NCI-H526 (cell line): ENCODE data around the gene TPRA1.

Source experiments
- DNase-seq, 2 experiments: peaks; one replicate each; lab custom pipeline; 2025; lab: John Stamatoyannopoulos, UW

Gene TPRA1

DNA sequence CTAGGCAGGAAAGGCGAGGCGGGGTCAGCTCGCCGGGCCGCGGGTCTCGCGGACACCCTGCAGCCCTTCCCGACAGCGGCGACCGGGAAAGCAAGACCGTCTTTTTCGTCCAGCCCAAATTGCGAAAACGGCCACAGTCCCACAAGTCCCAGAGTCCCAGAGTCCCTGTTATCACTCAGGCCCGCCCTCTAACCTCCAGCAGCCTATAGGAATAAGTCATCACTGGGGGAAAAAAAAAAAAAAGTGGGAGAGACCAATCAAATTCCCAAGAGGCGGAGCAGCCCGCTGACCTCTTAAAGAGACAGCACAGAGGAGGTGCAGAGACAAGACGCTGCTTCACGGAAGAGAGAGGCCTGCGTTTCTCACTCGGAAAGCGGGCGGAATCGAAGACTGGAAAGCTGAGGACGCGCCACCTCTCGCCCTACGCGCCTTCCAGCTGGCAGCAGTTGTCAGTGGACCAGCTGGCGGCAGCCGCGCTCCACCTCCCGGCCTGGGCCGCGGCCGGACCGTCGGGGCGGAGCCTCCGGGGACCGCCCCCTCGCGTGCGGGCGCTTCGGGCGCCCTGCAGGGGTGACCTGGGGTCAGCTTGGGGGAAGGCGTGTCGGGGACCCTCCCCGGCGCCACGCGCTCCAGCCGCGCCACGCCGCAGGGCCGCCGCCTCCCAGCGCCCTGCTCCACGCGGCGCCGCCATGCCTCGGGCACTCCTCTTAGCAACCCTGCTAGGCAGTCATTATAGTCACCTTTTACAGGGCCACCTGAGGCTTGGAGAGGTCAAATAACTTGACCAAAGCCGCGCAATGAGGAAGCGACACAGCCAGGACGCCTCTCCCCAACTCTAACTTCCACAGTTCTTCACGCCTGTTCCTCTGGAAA is at the start of gene TPRA1:
TSS of gene TPRA1 (minus strand) at position 141 of the 873 bp plus-strand sequence. CDS start 10,587 bp downstream, outside the sequence.
- peak; percentile 100 for DNase-seq

DNA sequence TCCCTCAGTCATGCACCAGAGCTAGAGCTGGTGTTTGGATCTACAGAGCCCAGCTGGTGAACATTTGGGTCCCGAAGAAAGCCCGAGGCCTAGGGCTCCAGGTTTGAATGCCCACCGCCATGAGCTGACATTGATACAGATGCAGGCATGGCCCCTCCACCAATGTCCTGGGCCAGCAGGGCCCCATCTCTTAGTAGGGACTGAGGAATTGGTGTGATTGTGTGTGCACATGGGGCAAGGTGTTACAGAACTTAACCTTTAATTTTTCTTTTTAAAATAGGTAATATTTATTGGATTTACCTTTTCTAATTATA is 49.5 kb upstream of the TPRA1 start:
- DNase-seq = no peak

DNA sequence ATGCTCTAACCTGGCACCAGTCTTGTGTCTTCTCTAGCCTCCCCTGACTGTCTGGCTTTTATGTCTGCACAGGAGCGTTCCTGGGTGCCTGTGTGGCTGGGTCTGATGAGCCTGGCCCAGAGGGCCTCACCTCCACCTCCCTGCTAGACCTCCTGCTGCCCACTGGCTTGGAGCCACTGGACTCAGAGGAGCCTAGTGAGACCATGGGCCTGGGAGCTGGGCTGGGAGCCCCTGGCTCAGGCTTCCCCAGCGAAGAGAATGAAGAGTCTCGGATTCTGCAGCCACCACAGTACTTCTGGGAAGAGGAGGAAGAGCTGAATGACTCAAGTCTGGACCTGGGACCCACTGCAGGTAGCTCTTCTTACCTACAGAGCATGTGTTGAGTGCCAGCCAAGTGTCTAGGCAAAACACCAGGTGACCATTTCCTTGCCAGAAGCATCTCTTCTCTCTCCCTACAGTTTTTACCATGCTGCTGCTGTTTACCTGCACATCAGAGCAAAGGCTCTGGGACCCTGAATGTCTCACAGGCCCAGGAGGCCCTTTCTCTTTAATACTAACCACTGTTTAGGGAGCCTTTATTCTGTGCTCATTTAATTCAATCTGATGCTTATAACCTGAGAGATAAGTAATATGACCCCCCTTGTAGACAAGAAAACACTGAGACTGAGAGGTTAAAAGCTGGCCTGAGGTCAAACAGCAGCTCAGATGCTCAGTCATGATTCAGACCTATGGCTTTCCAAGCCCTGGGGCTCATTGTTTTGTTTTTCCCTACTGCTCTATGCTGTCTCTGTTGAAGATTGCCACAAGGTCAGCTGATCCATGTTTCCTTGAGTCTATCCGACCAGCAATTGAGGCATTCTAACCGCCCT is 48.9 kb upstream of the TPRA1 start:
- no peak for DNase-seq

DNA sequence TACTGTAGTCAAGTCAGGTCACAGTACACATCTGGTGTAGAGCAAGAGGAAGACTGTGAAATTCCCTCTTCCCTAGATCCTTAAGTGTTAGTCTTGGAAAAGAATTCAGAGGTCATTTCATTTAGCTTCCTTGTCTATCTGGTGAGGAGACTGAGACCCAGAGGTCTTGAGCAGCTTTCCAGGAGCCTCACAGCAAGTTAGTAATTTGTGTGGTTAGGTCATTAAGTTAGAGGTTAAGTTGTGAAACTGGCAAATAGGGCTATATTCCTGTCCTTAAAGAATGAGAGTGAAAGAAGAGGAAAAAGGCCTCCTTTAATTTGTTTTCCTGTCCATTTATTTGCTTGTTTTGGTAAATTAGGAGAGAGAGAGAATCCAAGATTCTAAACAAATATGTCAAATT is 47.4 kb upstream of the TPRA1 start:
- no peak for DNase-seq

DNA sequence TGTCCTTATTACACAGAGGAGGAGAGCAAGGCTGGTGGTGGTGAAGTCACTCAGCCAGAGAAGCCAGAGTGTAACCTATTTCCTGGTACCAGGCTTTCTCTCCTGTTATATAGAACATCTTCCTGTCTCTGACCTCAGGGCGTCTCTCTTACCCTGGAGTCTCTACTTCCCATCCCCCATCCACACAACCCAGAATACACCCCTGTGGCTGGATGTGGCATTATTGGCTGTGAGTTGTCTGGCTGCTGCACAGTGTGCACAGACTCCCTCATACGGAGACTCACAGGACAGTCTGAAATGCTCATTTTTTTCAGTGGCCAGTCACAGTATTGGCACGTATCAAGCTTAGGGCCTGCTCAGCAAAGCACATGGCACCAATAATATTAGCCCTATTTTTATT is 47.0 kb upstream of the TPRA1 start:
- DNase-seq = peak in 1 of 2 experiments; percentile 18

DNA sequence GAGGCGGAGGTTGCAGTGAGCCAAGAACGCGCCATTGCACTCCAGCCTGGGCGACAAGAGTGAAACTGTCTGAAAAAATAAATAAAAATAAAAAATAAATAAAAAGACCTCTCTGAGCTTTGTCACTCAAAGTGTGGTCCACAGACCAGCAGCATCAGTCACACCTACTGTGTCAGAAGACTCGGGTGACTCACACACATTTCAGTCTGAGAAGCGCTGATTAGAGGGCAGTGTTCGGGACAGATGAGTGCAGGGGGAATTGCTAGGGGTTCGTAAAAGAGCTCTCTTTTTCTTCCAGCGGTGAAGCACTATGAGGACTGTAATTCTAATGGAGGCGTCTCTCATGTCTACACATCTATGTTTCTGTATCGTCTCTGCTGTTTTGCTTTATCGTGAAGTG is 44.1 kb upstream of the TPRA1 start:
- DNase-seq = no peak

DNA sequence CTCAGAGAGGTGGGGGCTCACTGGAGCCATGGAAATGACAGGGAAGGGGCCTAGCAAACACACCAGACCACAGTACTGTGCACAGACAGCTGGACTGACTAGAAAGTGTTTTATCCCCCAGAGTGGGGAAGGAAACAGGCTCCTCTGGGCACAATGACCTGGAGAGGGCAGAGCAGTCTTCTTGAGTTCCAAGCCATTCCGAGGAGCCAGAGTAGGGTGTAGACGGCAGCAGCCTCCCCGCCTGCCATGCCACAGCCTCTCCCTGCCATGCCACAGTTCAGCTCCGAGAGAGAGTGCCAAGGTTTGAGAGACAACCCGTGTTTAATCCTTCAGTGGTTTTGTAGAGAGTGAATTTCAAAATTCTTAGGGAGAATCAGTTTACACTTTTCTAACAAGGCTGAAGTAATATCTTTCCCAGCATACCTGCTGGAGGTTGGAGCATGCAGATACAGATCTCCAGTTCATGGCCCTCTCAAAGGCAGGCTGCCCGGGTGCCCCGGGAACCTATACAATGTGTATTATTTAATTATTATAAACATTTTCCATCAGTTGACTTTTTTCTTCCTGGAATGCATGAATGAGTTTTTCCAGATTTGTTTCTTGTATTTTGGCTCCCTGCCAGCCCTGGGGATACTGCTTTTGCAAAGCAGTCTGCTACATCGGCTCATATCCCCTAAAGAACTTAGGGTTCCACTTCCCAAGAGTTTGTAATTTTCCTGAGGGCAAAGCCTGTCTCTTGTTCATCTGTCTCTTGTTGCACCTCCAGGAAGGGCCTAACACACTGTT is 41.7 kb upstream of the TPRA1 start:
- no peak for DNase-seq

DNA sequence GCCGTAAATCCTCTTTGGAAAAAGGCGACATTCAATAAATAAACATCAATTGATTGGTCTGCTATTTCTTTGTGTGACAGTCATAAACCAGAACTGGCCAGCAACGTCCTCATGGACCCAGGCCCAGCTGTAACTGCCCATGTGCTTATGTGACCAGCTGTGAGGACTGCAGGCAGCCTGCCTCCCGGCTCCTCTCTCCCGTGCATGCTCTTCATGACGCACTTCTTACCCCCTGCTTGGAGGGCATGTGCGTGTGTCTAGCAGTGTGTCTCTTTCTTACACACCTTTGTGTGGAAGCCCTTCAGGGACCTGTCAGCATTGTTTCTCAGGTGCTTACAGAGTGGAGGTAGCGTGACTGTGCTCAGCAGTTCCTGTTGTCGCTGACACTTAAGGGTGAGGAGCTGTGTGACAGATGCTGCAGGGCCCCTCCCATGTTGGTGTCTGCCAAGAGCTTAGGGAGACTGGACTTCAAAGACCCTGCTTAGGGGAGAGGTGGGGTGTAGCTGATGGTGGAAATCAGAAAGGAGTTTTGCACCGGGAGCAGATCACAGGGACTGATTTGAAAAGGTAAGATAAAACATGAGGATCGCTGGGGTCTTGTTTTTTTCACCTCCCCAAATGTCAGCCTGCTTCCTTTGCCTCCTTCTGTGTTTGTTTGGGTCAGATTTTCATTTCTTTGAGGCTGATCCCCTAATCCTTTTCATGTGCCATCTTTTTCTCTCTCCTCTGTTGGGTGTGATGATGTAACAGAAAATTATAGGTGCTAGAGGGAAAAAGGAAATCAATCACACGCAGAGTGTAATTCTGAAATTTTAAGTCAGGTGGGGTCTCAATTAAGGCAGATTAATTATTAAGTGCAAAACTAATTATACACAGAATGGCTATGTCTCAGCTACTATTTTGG is 40.5 kb upstream of the TPRA1 start:
- no peak for DNase-seq

DNA sequence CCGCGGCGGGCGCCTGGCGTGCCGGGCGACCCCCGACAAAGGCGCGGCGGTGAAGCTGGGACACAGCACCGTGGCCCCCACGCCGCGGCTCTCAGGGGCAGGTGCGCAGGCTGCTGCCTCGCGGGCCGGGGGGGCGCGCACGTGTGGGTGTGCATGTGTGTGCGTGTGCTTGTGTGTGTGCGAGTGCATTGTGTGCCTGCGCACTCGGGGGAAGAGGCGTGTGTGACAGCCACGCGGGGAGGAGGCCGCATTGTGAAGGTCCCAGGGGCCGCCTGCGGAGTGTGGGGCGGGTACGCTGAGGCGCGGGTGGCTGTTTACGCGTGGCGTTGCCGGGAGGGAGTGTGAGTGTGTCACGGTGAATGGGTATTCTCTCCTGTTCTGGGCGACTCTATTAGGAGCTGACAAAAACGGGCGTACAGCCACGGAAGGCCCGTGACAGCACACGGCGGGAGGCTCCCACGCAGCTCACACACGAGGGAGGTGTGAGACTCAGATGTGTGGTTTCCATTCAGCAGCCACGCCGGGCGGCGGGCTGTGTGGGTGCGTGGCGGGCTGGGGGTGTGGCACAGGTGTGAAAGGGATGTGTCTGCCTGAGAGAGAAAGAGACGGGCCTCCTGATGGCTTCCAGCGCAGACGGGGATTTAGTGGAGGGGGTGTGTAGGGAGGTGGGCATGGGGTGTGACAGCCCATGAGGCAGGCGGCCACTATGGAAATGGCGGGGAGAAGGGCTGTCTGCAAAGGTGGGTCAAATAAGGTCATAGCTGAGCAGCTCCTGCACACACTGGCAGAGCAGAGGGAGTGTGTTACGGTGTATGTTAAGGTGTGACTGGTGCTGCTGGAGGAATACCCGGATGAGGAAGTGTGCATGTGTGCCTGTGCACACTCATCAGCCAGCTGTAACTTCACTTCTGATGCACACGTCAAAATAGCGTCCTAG is 39.2 kb upstream of the TPRA1 start:
- DNase-seq = peak; percentile 55 to 65

DNA sequence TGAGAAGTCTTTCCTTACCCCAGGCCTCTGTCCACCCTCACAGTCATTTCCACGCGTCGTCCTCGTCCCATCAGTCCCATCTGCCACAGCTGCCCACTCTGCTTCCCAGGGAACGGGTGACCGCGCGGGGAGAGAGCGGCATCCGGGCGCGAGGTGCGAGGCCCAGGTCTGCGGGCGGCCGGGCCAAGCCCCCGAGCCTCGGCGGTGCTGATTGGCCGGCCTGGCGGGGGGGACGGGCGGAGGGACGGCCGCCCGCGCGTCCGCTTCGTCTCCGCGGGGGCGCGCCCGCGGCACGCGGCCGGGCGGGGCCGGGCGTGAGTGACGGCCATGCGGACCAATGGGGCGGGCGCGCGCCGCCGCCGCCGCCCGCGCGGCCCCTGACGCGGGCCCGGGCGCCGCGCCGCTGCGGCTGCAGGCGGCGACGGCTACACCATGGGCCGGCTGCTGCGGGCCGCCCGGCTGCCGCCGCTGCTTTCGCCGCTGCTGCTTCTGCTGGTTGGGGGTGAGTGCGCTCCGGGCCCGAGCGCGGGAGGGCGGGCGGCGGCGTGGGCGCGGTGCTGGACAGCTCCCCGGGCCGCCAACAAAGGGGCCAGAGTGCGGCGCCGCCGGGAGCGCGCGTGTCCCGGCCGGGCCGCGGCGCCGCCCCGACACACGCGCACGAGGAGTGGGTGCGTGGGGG is 38.4 kb upstream of the TPRA1 start, which contains the start of gene PODXL2:
TSS of gene PODXL2 (plus strand) at position 398 of the 679 bp plus-strand sequence. CDS start at position 433, 35 bp downstream.
- peak; percentile 11 to 94 for DNase-seq

DNA sequence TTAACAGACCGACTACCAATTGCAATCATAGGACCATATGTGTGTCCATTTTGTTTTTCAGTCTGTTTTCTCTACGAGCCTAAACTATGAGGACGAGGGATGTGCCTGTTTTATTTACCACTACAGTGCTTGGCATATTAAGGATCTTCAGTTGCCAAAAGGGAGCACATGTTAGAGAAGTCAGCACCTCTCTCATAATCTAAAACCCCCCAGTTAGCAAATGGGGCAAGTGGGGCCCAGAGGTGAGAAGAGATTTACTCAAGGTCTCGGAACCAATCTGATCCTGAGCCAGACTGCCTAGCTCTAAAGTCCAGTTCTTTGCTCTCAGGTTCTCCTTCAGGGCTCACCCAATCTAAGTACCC is 37.9 kb upstream of the TPRA1 start:
- DNase-seq = no peak

DNA sequence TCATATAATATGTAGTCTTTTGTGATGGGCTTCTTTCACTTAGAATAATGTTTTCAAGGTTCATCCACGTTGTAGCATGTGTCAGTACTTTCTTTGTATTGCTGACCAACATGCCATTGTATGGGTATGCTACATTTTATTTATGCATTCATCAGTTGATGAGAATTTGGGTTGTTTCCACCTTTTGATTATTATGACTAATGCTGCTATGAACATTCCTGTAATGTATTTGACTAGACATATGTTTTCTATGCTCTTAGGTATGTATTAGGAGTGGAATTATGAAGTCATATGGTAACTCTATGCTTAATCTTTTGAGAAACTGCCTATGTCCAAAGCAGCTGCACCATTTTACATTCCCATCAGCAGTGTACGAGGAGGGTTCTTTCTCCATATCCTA is 35.3 kb upstream of the TPRA1 start:
- DNase-seq = no peak

DNA sequence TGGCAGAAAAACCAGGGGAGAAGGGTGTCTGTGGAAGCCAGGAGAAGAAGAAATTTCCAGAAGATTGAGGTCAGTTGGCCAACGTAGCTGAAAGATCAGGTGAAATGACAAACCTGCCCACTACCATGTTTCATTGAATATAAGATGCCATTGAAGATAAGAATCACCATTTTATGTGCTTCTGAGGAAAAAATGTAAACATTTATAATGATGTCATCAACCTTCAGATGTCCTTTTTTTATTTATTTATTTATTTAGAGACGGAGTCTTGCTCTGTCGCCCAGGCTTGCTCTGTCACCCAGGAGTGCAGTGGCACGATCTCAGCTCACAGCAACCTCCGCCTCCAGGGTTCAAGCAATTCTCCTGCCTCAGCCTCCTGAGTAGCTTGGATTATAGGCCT is 33.5 kb upstream of the TPRA1 start:
- no peak for DNase-seq

DNA sequence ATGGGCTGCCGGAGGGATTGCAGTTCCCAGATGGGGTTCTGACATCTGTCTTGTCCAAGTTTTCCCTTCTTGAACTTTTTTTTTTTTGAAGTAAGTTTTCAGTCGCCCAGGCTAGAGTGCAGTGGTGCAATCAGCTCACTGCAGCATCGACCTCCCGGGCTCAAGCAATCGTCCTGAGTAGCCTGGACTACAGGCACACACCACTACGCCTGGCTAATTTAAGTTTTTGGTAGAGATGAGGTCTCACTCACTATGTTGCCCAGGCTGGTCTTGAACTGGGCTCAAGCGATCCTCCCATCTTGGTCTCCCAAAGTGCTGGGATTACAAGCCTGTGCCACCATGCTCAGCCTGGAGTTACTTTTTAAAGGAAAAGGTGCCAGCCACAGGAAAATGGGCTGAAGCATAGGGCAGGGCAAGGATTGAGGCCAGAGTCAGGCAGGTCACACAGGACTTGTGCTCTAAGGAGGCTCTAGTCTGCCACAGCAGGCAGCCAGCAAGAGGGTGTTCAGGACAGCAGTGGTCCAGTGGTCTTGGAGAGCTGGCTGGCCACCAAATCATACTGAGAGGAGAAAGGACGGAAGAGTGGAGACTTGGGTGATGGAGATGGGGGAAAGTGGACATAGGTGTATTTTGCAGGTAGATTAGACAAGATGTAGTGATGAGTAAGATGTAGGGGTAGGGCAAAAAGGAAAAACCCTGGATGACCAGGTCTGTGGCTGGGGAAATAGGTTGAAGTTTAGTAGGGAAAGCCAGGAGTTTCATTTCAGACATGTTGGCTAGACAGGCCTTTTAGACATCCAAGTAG is 32.4 kb upstream of the TPRA1 start:
- DNase-seq = no peak

DNA sequence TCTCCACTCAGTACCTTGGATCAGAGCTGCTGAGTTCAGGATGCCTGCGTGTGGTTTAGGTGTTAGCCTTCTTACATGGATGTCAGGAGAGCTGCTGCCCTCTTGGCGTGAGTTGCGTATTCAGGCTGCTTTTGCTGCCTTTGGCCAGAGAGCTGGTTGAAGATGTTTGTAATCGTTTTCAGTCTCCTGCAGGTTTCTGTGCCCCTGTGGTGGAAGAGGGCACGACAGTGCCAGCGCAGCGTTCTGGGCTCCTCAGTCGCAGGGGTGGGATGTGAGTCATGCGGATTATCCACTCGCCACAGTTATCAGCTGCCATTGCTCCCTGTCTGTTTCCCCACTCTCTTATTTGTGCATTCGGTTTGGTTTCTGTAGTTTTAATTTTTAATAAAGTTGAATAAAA is 31.5 kb upstream of the TPRA1 start:
- no peak for DNase-seq

DNA sequence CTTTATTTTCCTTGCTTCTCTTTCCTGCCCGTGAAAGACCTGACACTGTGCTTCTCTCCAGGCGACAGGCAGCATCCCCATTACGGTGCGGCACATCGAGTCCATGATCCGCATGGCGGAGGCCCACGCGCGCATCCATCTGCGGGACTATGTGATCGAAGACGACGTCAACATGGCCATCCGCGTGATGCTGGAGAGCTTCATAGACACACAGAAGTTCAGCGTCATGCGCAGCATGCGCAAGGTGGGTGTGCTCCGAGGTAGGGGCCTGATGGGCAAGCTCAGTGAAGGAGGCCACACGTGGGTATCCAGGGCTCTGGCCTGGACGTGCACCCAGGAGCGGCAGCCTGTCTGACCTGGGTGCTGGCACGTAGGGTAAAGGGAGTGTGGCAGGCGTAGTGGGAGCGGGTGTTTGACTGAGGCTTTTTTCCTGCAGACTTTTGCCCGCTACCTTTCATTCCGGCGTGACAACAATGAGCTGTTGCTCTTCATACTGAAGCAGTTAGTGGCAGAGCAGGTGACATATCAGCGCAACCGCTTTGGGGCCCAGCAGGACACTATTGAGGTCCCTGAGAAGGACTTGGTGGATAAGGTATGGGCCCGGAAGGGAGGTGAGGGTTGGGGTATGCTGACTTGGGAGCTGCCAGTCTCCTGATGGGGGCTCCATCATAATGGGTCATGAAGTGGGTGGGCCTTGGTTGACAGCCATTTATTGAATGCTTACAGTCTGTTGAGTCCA is 30.3 kb upstream of the TPRA1 start:
- no peak for DNase-seq

DNA sequence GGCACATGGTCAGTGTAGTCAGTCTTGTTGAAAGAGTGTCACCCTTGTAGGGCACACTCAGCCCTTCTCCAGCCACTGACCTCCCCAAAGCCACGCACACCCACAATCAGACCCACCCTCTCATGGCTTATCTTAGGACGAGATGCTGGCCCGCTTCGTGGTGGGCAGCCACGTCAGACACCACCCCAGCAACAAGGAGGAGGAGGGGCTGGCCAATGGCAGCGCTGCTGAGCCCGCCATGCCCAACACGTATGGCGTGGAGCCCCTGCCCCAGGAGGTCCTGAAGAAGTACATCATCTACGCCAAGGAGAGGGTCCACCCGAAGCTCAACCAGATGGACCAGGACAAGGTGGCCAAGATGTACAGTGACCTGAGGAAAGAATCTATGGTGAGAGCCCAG is 28.4 kb upstream of the TPRA1 start:
- DNase-seq = no peak
